WTC11 (cell line): ENCODE results near the gene MLXIP. TPM values are rescaled to one million over a fixed set of nuclear protein-coding genes. Genes with fewer than 3 reads are reported as not detected.

Experiments used
- ATAC-seq: fragments of 200-7000 bp; cut with Tn5 transposase; 2 replicates; pipeline ENCODE4 v1.10.0; 2021; ENCODE audit warnings: mild to moderate bottlenecking, moderate library complexity
- CTCF ChIA-PET: fragments of 300-600 bp; sonication (Branson Sonifier 250); formaldehyde crosslinking; loops from one replicate; lab custom pipeline; 2021; ENCODE audit warnings: antibody characterized with exemption; lab: Charles Lee
- POLR2A ChIA-PET: fragments of 350-600 bp; sonication (Branson Sonifier 250); formaldehyde crosslinking; loops from one replicate; lab custom pipeline; 2021; ENCODE audit warnings: antibody characterized with exemption; lab: Charles Lee
- DNase-seq: peaks from one replicate; pipeline ENCODE4 v3.0.0; 2021; ENCODE audit warnings: low spot score
- H3K27ac Mint-ChIP-seq: 2 replicates; pipeline ENCODE4 v1.8.0; 2021; ENCODE audit warnings: mixed read lengths
- H3K27me3 Mint-ChIP-seq: 2 replicates; pipeline ENCODE4 v1.8.0; 2021; ENCODE audit warnings: low read depth, mild to moderate bottlenecking, moderate library complexity, mixed read lengths
- H3K36me3 Mint-ChIP-seq: 2 replicates; pipeline ENCODE4 v1.8.0; 2021; ENCODE audit warnings: mixed read lengths
- H3K4me1 Mint-ChIP-seq: 2 replicates; pipeline ENCODE4 v1.8.0; 2022; ENCODE audit warnings: mixed read lengths
- H3K4me3 Mint-ChIP-seq: 2 replicates; pipeline ENCODE4 v1.8.0; 2021; ENCODE audit warnings: mild to moderate bottlenecking, moderate library complexity, mixed read lengths
- H3K9me3 Mint-ChIP-seq: 2 replicates; pipeline ENCODE4 v1.8.0; 2021; ENCODE audit warnings: mixed read lengths
- ETV6 ChIP-seq: sonication (generic); formaldehyde crosslinking; IDR thresholded peaks from 2 replicates; pipeline ENCODE4 v1.8.1; 2022; ENCODE audit warnings: mild to moderate bottlenecking, missing genetic modification reagents
- MAX ChIP-seq: sonication (generic); formaldehyde crosslinking; IDR thresholded peaks from 2 replicates; pipeline ENCODE4 v1.8.0; 2022; ENCODE audit warnings: mild to moderate bottlenecking, missing genetic modification reagents
- OVOL2 ChIP-seq: fragments of 250-450 bp; sonication (Bioruptor Pico); IDR thresholded peaks from 2 replicates; pipeline ENCODE4 v1.9.0; 2021; ENCODE audit warnings: mild to moderate bottlenecking, borderline replicate concordance
- RORB ChIP-seq: fragments of 250-450 bp; sonication (Bioruptor Pico); IDR thresholded peaks from 2 replicates; pipeline ENCODE4 v1.9.0; 2021; ENCODE audit warnings: mild to moderate bottlenecking
- ZBTB21 ChIP-seq: sonication (generic); formaldehyde crosslinking; IDR thresholded peaks from 2 replicates; pipeline ENCODE4 v1.8.1; 2023; ENCODE audit warnings: mild to moderate bottlenecking, missing genetic modification reagents, borderline replicate concordance
- ZNF219 ChIP-seq: sonication (generic); formaldehyde crosslinking; IDR thresholded peaks from 2 replicates; pipeline ENCODE4 v1.8.0; 2023; ENCODE audit warnings: missing genetic modification reagents, mild to moderate bottlenecking, borderline replicate concordance
- ZNF232 ChIP-seq: sonication (generic); formaldehyde crosslinking; IDR thresholded peaks from 2 replicates; pipeline ENCODE4 v1.8.0; 2022; ENCODE audit warnings: mild to moderate bottlenecking, missing genetic modification reagents
- total RNA-seq: library from RNA; stranded (reverse); gene quantifications from 3 replicates; pipeline ENCODE4 v1.2.3, GENCODE V29; 2021
- TF ChIP-seq, protein P1 (sequence below): sonication (generic); formaldehyde crosslinking; IDR thresholded peaks from 2 replicates; pipeline ENCODE4 v1.8.0; 2022; ENCODE audit warnings: missing genetic modification reagents
- TF ChIP-seq, protein P2 (sequence below): sonication (generic); formaldehyde crosslinking; IDR thresholded peaks from 2 replicates; pipeline ENCODE4 v1.8.1; 2022; ENCODE audit warnings: low read depth, mild to moderate bottlenecking, moderate library complexity, missing genetic modification reagents, borderline replicate concordance
- TF ChIP-seq, protein P3 (sequence below): fragments of 250-450 bp; sonication (Bioruptor Pico); IDR thresholded peaks from 2 replicates; pipeline ENCODE4 v1.9.0; 2021; ENCODE audit warnings: mild to moderate bottlenecking
- TF ChIP-seq, protein P4 (sequence below): sonication (generic); formaldehyde crosslinking; IDR thresholded peaks from 2 replicates; pipeline ENCODE4 v1.8.1; 2023; ENCODE audit warnings: mild to moderate bottlenecking, missing genetic modification reagents

The MLXIP gene
- total RNA-seq, 1 experiment from 2014 or later = 49.4 TPM

DNA sequence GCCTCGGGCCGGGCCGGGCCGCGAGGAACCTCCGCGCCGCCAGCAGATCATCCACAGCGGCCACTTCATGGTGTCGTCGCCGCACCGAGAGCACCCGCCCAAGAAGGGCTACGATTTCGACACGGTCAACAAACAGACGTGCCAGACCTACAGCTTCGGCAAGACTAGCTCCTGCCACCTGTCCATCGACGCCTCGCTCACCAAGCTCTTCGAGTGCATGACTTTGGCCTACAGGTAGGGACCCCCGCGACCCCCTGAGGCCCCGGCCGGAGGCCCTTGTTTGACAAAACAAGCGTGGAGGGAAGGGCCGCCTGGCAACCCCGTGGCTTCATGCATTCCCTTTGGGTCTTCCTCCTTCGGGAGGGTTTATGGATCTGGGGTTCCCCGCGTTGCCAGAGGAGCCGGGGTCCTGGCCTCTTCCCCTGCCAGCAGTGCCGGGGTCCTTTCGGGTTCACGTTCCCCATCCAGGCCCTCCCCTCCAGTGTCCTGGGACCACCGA is 526 bp downstream of the MLXIP start (continued):
- TF ChIP-seq, protein P1, sequence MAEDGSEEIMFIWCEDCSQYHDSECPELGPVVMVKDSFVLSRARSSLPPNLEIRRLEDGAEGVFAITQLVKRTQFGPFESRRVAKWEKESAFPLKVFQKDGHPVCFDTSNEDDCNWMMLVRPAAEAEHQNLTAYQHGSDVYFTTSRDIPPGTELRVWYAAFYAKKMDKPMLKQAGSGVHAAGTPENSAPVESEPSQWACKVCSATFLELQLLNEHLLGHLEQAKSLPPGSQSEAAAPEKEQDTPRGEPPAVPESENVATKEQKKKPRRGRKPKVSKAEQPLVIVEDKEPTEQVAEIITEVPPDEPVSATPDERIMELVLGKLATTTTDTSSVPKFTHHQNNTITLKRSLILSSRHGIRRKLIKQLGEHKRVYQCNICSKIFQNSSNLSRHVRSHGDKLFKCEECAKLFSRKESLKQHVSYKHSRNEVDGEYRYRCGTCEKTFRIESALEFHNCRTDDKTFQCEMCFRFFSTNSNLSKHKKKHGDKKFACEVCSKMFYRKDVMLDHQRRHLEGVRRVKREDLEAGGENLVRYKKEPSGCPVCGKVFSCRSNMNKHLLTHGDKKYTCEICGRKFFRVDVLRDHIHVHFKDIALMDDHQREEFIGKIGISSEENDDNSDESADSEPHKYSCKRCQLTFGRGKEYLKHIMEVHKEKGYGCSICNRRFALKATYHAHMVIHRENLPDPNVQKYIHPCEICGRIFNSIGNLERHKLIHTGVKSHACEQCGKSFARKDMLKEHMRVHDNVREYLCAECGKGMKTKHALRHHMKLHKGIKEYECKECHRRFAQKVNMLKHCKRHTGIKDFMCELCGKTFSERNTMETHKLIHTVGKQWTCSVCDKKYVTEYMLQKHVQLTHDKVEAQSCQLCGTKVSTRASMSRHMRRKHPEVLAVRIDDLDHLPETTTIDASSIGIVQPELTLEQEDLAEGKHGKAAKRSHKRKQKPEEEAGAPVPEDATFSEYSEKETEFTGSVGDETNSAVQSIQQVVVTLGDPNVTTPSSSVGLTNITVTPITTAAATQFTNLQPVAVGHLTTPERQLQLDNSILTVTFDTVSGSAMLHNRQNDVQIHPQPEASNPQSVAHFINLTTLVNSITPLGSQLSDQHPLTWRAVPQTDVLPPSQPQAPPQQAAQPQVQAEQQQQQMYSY (CRISPR knock-in tag) = no peak
- TF ChIP-seq, protein P2, sequence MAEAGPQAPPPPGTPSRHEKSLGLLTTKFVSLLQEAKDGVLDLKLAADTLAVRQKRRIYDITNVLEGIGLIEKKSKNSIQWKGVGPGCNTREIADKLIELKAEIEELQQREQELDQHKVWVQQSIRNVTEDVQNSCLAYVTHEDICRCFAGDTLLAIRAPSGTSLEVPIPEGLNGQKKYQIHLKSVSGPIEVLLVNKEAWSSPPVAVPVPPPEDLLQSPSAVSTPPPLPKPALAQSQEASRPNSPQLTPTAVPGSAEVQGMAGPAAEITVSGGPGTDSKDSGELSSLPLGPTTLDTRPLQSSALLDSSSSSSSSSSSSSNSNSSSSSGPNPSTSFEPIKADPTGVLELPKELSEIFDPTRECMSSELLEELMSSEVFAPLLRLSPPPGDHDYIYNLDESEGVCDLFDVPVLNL = 0 out of 2 replicates have a peak, but pooled peaks have one; percentile 38
- peak; percentile 74; the same call in 1 of the 2 replicates for TF ChIP-seq MAX (CRISPR knock-in tag)
- TF ChIP-seq ETV6 (CRISPR knock-in tag) = 0 out of 2 replicates have a peak, but pooled peaks have one; percentile 12
- TF ChIP-seq OVOL2 (CRISPR knock-in tag) = no peak
- TF ChIP-seq ZBTB21 = no peak
- TF ChIP-seq, protein P3, sequence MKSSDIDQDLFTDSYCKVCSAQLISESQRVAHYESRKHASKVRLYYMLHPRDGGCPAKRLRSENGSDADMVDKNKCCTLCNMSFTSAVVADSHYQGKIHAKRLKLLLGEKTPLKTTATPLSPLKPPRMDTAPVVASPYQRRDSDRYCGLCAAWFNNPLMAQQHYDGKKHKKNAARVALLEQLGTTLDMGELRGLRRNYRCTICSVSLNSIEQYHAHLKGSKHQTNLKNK (CRISPR knock-in tag) = no peak
- TF ChIP-seq, all 79 proteins: peak for 23

GRCh38 chr12:122079532-122080081 is 1.1 kb downstream of the MLXIP start:
- no peak overlapping the region for H3K27ac Mint-ChIP-seq
- POLR2A ChIA-PET = interaction anchor here (1.6 kb wide), 1 partner anchor 44 kb away, joined by 4 read pairs; no protein-coding TSS in a partner anchor
- ATAC-seq = peak; percentile 5
- no peak for DNase-seq
- TF ChIP-seq, protein P4, sequence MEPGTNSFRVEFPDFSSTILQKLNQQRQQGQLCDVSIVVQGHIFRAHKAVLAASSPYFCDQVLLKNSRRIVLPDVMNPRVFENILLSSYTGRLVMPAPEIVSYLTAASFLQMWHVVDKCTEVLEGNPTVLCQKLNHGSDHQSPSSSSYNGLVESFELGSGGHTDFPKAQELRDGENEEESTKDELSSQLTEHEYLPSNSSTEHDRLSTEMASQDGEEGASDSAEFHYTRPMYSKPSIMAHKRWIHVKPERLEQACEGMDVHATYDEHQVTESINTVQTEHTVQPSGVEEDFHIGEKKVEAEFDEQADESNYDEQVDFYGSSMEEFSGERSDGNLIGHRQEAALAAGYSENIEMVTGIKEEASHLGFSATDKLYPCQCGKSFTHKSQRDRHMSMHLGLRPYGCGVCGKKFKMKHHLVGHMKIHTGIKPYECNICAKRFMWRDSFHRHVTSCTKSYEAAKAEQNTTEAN (CRISPR knock-in tag) = no peak
- TF ChIP-seq ZNF232 (CRISPR knock-in tag) = no peak
- TF ChIP-seq RORB (CRISPR knock-in tag) = no peak
- TF ChIP-seq, all 79 proteins: peak for 0
- Mint-ChIP-seq H3K27me3 (peaks cover 8% of the 10 kb centered on the region), H3K36me3 (peaks cover 6% of the 10 kb centered on the region), H3K9me3 (no peaks in the 10 kb centered on the region), H3K4me1 (peaks cover 31% of the 10 kb centered on the region), H3K4me3 (peak overlapping the region; percentile 87)
- CTCF ChIA-PET = interaction anchor here (0.9 to 3.4 kb wide), 8 partner anchors 16 to 161 kb away, joined by 3 to 14 read pairs (median 10); partner anchors contain the start of gene CFAP251

- Mint-ChIP-seq H3K4me3 (peak overlapping the region; percentile 87), H3K4me1 (peaks cover 31% of the 10 kb centered on the region), H3K36me3 (peaks cover 7% of the 10 kb centered on the region), H3K27me3 (peaks cover 8% of the 10 kb centered on the region), H3K27ac (no peak overlapping the region), H3K9me3 (no peaks in the 10 kb centered on the region)
- DNase-seq (no peak), ATAC-seq (peak; percentile 15)
- ChIA-PET CTCF (interaction anchor here (0.8 to 3.4 kb wide), 7 partner anchors 17 to 162 kb away, joined by 3 to 14 read pairs (median 10); partner anchors contain the start of gene CFAP251), POLR2A (interaction anchor here (1.6 kb wide), 1 partner anchor 43 kb away, joined by 4 read pairs; no protein-coding TSS in a partner anchor)
- no peak for TF ChIP-seq ZNF219
Measured at GRCh38 chr12:122080149-122081082, 1.9 kb downstream of the MLXIP start.
